Prostate gland (tissue), 2 donors: ENCODE data around the gene HCN4. TPM values are rescaled to one million over a fixed set of nuclear protein-coding genes. Genes with fewer than 3 reads are reported as not detected.

Experiments used
- DNase-seq: peaks from one replicate; pipeline ENCODE4 v3.0.0-alpha.2; 2019; ENCODE audit warnings: low spot score
- H3K27ac ChIP-seq, 2 donors: fragments of 200-600 bp; sonication (generic); 2 replicates each; pipeline ENCODE4 v1.5.1; 2017 to 2019
- H3K27me3 ChIP-seq: fragments of 200-600 bp; sonication (generic); replicated peaks from 2 replicates; pipeline ENCODE4 v1.5.1; 2019; ENCODE audit not compliant: insufficient read depth
- H3K36me3 ChIP-seq, 2 donors: fragments of 200-600 bp; sonication (generic); 1 replicate in 1 of 2; 2 replicates in 1 of 2; pipeline versions ENCODE4 v1.5.1 to v1.8.1; 2017 to 2019
- H3K4me1 ChIP-seq: fragments of 200-600 bp; sonication (generic); replicated peaks from 2 replicates; pipeline ENCODE4 v1.5.1; 2019
- H3K4me3 ChIP-seq, 2 donors: fragments of 200-600 bp; sonication (generic); 2 replicates each; pipeline ENCODE4 v1.5.1; 2017 to 2019
- H3K9me3 ChIP-seq: fragments of 200-600 bp; sonication (generic); 2 replicates; pipeline ENCODE4 v1.5.1; 2017
- CTCF ChIP-seq, 4 experiments: fragments of 200-600 bp in 2 of 4; fragments of 450-650 bp in 2 of 4; sonication (generic) in 2 of 4; IDR thresholded peaks; 1 replicate in 3 of 4; 2 replicates in 1 of 4; pipeline ENCODE4 v1.5.1; 2016 to 2019; ENCODE audit warnings: antibody characterized with exemption in 4 of 4, mild to moderate bottlenecking in 2 of 4, moderate library complexity in 2 of 4
- POLR2A ChIP-seq: fragments of 450-650 bp; IDR thresholded peaks from one replicate; pipeline ENCODE4 v1.6.1; 2016; ENCODE audit warnings: antibody characterized with exemption, mild to moderate bottlenecking
- POLR2AphosphoS5 ChIP-seq: sonication (generic); formaldehyde crosslinking; IDR thresholded peaks from one replicate; pipeline ENCODE4 v1.6.1; 2017; ENCODE audit warnings: antibody characterized with exemption
- WGBS: methylation state at CpG from one replicate; pipeline ENCODE4 v1.1.5; 2018; 5-methylcytosine and 5-hydroxymethylcytosine counted together
- intact Hi-C: fragments of 100-400 bp; cut with DNase I; formaldehyde crosslinking; loops from one replicate; pipeline ENCODE4 v1.14.2; 2022
- total RNA-seq, 2 donors: library from RNA; depleted of rRNA; stranded (reverse); fragments of >200 nt; gene quantifications; one replicate each; pipeline ENCODE4 v1.1.0, GENCODE V29; 2016

The HCN4 gene
- total RNA-seq, 2 donors from 2014 or later: 0.18 to 6.0 TPM

- no peaks in the 10 kb centered on the region for H3K36me3 ChIP-seq
- WGBS: 90% methylated on average over 12 of the region's 12 CpGs
- H3K4me3 ChIP-seq: no peak overlapping the region
- intact Hi-C loops: no loop called here
- no peaks in the 10 kb centered on the region for H3K4me1 ChIP-seq
- no peak overlapping the region for H3K27ac ChIP-seq
- no peak for DNase-seq
- no peaks in the 10 kb centered on the region for H3K27me3 ChIP-seq
- no peaks in the 10 kb centered on the region for H3K9me3 ChIP-seq
- TF ChIP-seq POLR2A (no peak), POLR2AphosphoS5 (no peak), CTCF (IDR thresholded peaks at IDR 0.05) (no peak)
These were observed 40.5 kb downstream of the HCN4 start for GRCh38 chr15:73328149-73328820.

GRCh38 chr15:73326157-73326556 lies 42.6 kb downstream of the HCN4 start:
- Histone ChIP-seq H3K4me1 (no peaks in the 10 kb centered on the region), H3K27ac (no peak overlapping the region), H3K9me3 (no peaks in the 10 kb centered on the region), H3K36me3 (no peaks in the 10 kb centered on the region), H3K27me3 (no peaks in the 10 kb centered on the region), H3K4me3 (no peak overlapping the region)
- TF ChIP-seq POLR2A (no peak), CTCF (IDR thresholded peaks at IDR 0.05) (no peak), POLR2AphosphoS5 (no peak)
- no peak for DNase-seq
- intact Hi-C loops: no loop called here
- WGBS: 52% methylated on average over 4 of the region's 4 CpGs

- TF ChIP-seq POLR2A (no peak), POLR2AphosphoS5 (no peak), CTCF (IDR thresholded peaks at IDR 0.05) (no peak)
These were observed 43.4 kb downstream of the HCN4 start for GRCh38 chr15:73325191-73325861.

GRCh38 chr15:73324496-73325170 lies 44.1 kb downstream of the HCN4 start:
- H3K4me1 ChIP-seq: no peaks in the 10 kb centered on the region
- H3K4me3 ChIP-seq: no peak overlapping the region
- no peak for DNase-seq
- H3K27ac ChIP-seq: no peak overlapping the region
- H3K9me3 ChIP-seq: no peaks in the 10 kb centered on the region
- TF ChIP-seq POLR2A: no peak
- TF ChIP-seq POLR2AphosphoS5: no peak
- TF ChIP-seq CTCF (IDR thresholded peaks at IDR 0.05): no peak
- no peaks in the 10 kb centered on the region for H3K36me3 ChIP-seq
- WGBS: 87% methylated on average over 16 of the region's 16 CpGs
- intact Hi-C loops: no loop called here
- no peaks in the 10 kb centered on the region for H3K27me3 ChIP-seq

More at GRCh38 chr15:73325191-73325861, 43.4 kb downstream of the HCN4 start:
- H3K27ac ChIP-seq: no peak overlapping the region
- H3K9me3 ChIP-seq: no peaks in the 10 kb centered on the region
- H3K27me3 ChIP-seq: no peaks in the 10 kb centered on the region
- no peaks in the 10 kb centered on the region for H3K4me1 ChIP-seq
- intact Hi-C loops: no loop called here
- DNase-seq: no peak
- no peak overlapping the region for H3K4me3 ChIP-seq
- H3K36me3 ChIP-seq: no peaks in the 10 kb centered on the region
- 72% methylated on average over 29 of the region's 29 CpGs for WGBS
